RWPE2 (cell line): ENCODE results near the gene ANKDD1B.

Source experiments
- ATAC-seq: fragments of 200-7000 bp; cut with Tn5 transposase; 3 replicates; pipeline ENCODE4 v1.9.1; 2021; ENCODE audit warnings: low read depth
- DNase-seq: peaks from one replicate; pipeline ENCODE4 v3.0.0-alpha.2; 2020; ENCODE audit warnings: low spot score
- H3K27ac ChIP-seq: fragments of 450-650 bp; 2 replicates; pipeline ENCODE4 v1.5.1; 2017; ENCODE audit warnings: mild to moderate bottlenecking; ENCODE audit not compliant: poor library complexity, severe bottlenecking
- H3K27me3 ChIP-seq: fragments of 250-450 bp; sonication (Bioruptor Pico); 2 replicates; pipeline ENCODE4 v1.5.1; 2021; ENCODE audit warnings: mild to moderate bottlenecking, moderate library complexity; ENCODE audit not compliant: insufficient read depth, poor library complexity, severe bottlenecking
- H3K36me3 ChIP-seq: fragments of 250-450 bp; sonication (Bioruptor Pico); 2 replicates; pipeline ENCODE4 v1.5.1; 2020; ENCODE audit warnings: low read depth, mild to moderate bottlenecking, moderate library complexity
- H3K4me1 ChIP-seq: fragments of 250-450 bp; sonication (Bioruptor Pico); 2 replicates; pipeline ENCODE4 v1.5.1; 2021; ENCODE audit warnings: mild to moderate bottlenecking, moderate library complexity; ENCODE audit not compliant: insufficient read depth, poor library complexity, severe bottlenecking
- H3K4me3 ChIP-seq: fragments of 250-450 bp; sonication (Bioruptor Pico); 2 replicates; pipeline ENCODE4 v1.5.1; 2021; ENCODE audit warnings: mild to moderate bottlenecking, moderate library complexity; ENCODE audit not compliant: severe bottlenecking
- H3K9me3 ChIP-seq: fragments of 250-450 bp; sonication (Bioruptor Pico); 2 replicates; pipeline ENCODE4 v1.5.1; 2021; ENCODE audit warnings: mild to moderate bottlenecking, moderate library complexity; ENCODE audit not compliant: severe bottlenecking
- CTCF ChIP-seq: fragments of 450-650 bp; IDR thresholded peaks from one replicate; pipeline ENCODE4 v1.5.1; 2017; ENCODE audit warnings: mild to moderate bottlenecking, moderate library complexity; ENCODE audit not compliant: poor library complexity, severe bottlenecking

ANKDD1B gene

GRCh38 chr5:75620184-75620959 lies 9.1 kb downstream of the ANKDD1B start:
- Histone ChIP-seq H3K4me3 (no peak overlapping the region), H3K36me3 (no peaks in the 10 kb centered on the region), H3K4me1 (peaks cover 13% of the 10 kb centered on the region), H3K27me3 (no peaks in the 10 kb centered on the region), H3K9me3 (no peaks in the 10 kb centered on the region), H3K27ac (no peak overlapping the region)
- no peak for ATAC-seq
- no peak for DNase-seq
- no peak for TF ChIP-seq CTCF

- no peak for TF ChIP-seq CTCF
- H3K4me3 ChIP-seq = no peak overlapping the region
- DNase-seq (no peak), ATAC-seq (peak; percentile 95)
- H3K27ac ChIP-seq = peak overlapping the region; percentile 38
- no peaks in the 10 kb centered on the region for H3K9me3 ChIP-seq
- no peaks in the 10 kb centered on the region for H3K27me3 ChIP-seq
- peaks cover 13% of the 10 kb centered on the region for H3K4me1 ChIP-seq
- no peaks in the 10 kb centered on the region for H3K36me3 ChIP-seq
Observed at GRCh38 chr5:75622564-75622963, 11.3 kb downstream of the ANKDD1B start.

GRCh38 chr5:75623846-75624245 lies 12.6 kb downstream of the ANKDD1B start:
- ATAC-seq = 0 out of 3 replicates have a peak, but pooled peaks have one; percentile 11

GRCh38 chr5:75626959-75627358 lies 15.7 kb downstream of the ANKDD1B start:
- Histone ChIP-seq H3K4me3 (no peak overlapping the region), H3K9me3 (no peaks in the 10 kb centered on the region), H3K27ac (no peak overlapping the region), H3K27me3 (no peaks in the 10 kb centered on the region), H3K4me1 (peaks cover 11% of the 10 kb centered on the region), H3K36me3 (no peaks in the 10 kb centered on the region)
- ATAC-seq (no peak), DNase-seq (no peak)
- no peak for TF ChIP-seq CTCF

More at GRCh38 chr5:75623846-75624245, 12.6 kb downstream of the ANKDD1B start:
- no peak for TF ChIP-seq CTCF
- Histone ChIP-seq H3K4me1 (peaks cover 13% of the 10 kb centered on the region), H3K4me3 (no peak overlapping the region), H3K27ac (no peak overlapping the region), H3K9me3 (no peaks in the 10 kb centered on the region), H3K27me3 (no peaks in the 10 kb centered on the region), H3K36me3 (no peaks in the 10 kb centered on the region)
- no peak for DNase-seq

GRCh38 chr5:75627801-75628200 lies 16.5 kb downstream of the ANKDD1B start:
- Histone ChIP-seq H3K27ac (no peak overlapping the region), H3K27me3 (no peaks in the 10 kb centered on the region), H3K9me3 (no peaks in the 10 kb centered on the region), H3K4me3 (no peak overlapping the region), H3K36me3 (no peaks in the 10 kb centered on the region), H3K4me1 (peaks cover 5% of the 10 kb centered on the region)
- no peak for ATAC-seq
- no peak for TF ChIP-seq CTCF
- no peak for DNase-seq
